Adipose tissue (tissue), 3 donors: ENCODE data around the gene KIF22. TPM values are rescaled to one million over a fixed set of nuclear protein-coding genes. Genes with fewer than 3 reads are reported as not detected.
"Not testable (repeated sequence)": the region's sequence is repeated elsewhere in the genome, so short reads cannot be mapped to it uniquely, and the experiment has no call there.

Experiments
- H3K27ac ChIP-seq: one replicate; pipeline ENCODE4 v1.5.1; 2013; ENCODE audit warnings: low read depth, low read length
- WGBS, 3 donors: extraction: QIAGEN DNeasy Blood & Tissue Kit; methylation state at CpG; one replicate each; pipeline ENCODE4 v1.1.7; 2013; 5-methylcytosine and 5-hydroxymethylcytosine counted together
- polyA plus RNA-seq, 3 donors: library from polyadenylated mRNA; stranded (reverse); fragments of 200-250 nt; gene quantifications; one replicate each; pipeline ENCODE4 v1.2.3, GENCODE V29; 2013
- donor health status: healthy with polysubstance abuse.
- donor health status: Bipolar disorder and iron deficiency.
- donor health status: healthy.

KIF22 gene
- polyA plus RNA-seq, 3 donors: 19.7 to 32.1 (median 29.8) TPM

DNA sequence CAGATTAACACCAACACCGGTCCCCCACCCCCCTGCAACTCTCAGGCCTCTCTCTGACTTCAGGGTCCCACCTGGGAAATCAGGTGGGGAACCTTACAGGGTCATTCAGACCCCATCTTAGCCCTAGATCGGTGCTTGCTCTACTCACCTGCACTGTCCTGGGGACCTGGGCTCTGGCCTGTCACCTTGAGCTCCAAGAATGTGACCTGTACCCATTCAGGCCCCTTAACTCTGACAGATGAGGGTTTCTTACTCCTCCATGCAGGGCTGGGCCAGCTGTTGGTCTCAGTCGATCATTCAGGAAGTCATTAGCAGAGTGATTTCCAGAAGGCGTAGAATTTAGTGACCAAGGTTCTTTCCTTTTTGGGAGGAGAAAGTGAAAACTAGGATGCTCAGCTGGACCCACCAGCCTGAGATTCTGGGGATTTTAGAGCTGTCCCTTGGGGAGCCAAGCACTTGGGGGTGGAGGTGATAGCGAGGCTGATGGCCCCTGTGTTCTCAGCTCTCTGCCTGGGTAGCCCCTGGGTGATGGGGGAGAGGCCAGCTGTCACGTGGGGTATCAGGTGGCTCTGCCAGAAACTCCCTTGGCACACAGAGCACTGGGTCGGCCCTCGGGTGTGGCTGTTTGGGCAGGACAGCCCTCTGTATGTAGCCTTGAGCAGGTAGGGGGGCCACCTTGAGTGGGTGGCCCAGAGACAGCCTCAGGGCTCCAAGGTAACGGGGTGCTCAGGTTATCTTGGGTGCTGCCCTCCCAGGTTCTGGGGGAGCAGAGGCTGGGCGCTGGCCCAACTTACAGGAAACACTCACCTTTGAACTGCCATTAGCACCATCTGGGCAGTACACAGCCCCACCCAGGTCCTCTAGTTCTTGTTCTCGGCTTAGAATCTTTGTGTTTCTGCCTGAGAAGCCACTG is 30.4 kb downstream of the KIF22 start:
- peak overlapping the region; percentile 68 for H3K27ac ChIP-seq
- WGBS, 3 donors: 10 to 19% (median 19%) methylated on average over 11 of the region's 11 CpGs

DNA sequence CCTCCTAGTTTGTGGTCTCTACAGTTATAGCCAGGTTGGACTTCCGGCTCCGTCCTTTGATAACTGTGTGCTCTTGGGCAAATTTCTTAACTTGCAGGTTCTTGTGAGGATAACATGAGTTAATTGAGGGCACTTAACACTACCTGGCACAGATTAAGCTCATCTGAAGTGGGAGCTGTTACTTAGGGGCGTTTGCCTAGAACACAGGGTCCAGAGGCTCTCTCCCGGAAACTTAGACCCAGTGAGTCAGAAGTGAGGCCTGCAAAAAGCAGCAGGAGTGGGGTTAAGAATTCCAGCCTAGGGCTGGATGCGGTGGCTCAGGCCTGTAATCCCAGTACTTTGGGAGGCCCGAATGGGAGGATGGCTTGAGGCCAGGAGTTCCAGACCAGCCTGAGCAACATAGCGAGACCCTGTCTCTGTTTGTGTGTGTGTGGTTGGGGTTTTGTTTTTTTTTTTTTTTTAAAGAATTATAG is 31.1 kb downstream of the KIF22 start:
- 20 to 46% (median 40%) methylated on average over 7 of the region's 7 CpGs for WGBS, 3 donors

DNA sequence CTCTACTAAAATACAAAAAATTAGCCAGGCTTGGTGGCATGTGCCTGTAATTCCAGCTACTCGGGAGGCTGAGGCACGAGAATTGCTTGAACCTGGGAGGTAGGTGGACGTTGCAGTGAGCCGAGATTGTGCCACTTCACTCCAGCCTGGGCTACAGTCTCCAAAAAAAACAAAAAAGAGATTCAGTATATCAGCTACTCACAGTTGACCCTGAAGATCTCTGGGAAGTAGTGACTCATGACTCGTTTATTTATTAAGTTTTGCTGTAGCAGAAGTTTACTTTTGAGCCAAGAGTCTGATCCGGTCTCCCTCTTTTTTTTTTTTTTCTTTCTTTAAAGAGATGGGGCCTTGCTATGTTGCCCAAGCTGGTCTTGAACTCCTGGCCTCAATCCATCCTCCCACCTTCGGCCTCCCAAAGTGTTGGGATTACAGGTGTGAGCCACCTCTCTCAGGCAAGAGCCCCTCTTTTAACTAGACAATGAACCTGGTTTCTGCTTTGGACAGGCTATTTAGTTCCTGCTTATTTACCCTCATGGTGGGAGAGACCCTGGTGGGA is 34.1 kb downstream of the KIF22 start:
- 23 to 51% (median 46%) methylated on average over 7 of the region's 7 CpGs for WGBS, 3 donors

More for the DNA sequence above, 31.1 kb downstream of the KIF22 start:
- H3K27ac ChIP-seq: peak overlapping the region; percentile 68

DNA sequence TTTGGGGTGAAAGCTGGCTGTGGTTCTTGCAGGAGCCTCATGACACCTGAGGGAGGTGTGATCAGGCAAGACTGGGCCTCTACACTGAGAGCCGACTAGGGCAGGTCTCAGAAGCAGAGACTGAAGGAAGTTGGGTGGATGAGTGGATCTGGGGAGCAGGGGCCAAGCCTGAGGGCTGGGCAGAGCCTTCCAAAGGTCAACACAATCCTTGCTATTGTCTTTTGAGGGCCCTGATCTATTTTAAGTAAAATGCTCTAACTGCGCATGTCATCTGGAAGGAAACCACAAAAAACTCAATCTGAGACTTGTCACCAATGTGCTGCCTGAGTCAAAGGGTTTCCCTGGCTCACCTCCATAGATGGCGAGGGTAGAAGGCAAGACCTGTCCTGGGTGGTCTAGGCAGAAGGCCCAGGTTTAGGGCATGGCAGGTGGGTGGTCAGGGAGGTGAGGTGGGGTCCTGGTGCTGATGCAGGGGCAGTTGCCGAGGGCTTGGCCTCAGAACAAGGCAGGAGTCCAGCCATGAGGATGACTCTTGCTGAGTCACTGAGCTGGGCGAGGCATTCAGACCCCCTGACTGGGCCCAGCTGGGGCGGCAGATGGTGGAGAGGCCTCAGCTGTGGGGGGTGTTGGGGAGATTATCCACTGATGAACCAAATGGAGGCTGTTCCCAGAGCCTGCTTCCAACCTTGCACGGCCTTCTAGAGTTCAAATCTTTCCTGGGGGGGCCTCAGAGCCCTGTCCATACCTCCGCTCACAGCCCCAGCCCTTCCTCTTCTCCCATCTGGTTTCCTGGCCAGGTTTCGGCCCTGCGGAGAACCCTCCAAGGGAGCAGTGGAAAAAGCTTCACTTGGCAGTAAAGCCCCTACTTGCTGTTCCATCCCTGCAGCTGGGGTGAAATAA is 34.8 kb downstream of the KIF22 start:
- H3K27ac ChIP-seq: peak overlapping the region; percentile 8
- WGBS, 3 donors: 40 to 78% (median 44%) methylated on average over 10 of the region's 10 CpGs

More for the DNA sequence above, 34.1 kb downstream of the KIF22 start:
- no peak overlapping the region for H3K27ac ChIP-seq

DNA sequence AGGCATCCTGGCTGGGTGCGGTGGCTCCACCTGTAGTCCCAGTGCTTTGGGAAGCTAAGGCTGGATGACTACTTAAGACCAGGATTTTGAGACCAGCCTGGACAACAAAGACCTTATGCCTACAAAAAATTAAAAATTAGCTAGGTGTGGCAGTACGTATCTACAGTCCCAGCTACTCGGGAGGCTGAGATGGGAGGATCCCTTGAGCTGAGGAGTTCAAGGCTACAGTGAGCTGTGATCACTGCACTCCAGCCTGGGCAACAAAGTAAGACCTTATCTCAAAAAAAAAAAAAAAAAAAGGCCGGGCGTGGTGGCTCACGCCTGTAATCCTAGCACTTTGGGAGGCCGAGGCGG is 35.8 kb downstream of the KIF22 start:
- 90 to 91% (median 91%) methylated on average over 3 to 8 of the region's 8 CpGs for WGBS, 3 donors
- no peak overlapping the region for H3K27ac ChIP-seq

DNA sequence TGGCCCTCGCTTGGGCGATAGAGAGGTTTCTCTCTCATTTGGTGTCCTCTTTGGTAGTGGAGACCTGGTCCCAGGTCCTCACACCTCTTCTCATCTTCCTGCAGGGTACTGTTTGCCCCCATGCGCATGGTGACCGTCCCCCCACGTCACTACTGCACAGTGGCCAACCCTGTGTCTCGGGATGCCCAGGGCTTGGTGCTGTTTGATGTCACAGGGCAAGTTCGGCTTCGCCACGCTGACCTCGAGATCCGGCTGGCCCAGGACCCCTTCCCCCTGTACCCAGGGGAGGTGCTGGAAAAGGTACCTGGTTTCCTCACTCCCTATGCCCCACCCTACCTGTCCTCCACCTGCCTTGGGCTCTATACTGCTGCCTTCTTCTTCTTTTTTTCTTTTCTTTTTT is 40.2 kb downstream of the KIF22 start:
- WGBS, 3 donors: 95 to 98% (median 97%) methylated on average over 10 to 11 of the region's 11 CpGs
- no peak overlapping the region for H3K27ac ChIP-seq

DNA sequence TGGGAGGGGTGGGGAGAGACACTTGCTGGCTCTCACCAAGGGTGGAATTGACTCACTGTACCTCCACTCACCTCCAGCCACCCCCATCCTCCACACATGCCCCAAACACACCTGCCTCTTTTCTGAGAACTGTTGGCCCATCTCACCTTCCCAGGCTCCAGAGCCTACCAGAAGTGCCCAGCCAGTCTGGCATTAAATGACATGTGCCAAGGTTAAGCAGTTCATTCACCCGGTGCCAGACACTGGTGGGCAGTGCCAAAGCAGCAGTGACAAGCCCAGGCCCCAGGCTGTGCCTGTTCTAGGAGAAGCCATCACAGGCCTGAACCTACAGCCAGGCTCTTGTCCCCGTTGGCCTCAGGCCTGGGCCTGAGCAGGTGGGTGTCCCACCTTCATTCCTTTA is 40.9 kb downstream of the KIF22 start:
- 37 to 87% (median 86%) methylated on average over 2 of the region's 2 CpGs for WGBS, 3 donors
- no peak overlapping the region for H3K27ac ChIP-seq

DNA sequence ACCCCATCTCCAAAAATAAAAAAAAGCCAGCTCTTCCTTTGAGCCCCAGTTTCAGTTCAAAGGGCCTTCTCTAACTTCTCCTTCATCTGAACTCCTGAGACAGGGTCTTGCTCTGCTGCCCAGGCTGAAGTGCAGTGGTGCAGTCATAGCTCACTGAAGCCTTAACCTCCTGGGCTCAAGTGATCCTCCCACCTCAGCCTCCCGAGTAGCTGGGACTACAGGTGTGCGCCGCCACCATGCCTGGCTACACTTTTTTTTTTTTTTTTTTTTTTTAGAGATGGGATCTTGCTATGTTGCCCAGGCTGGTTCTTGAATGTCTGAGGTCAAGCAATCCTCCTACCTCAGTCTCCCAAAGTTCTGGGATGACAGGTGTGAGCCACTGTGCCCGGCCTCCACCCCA is 42.7 kb downstream of the KIF22 start:
- H3K27ac ChIP-seq: not testable (repeated sequence)
- 94 to 100% (median 95%) methylated on average over 4 of the region's 4 CpGs for WGBS, 3 donors

DNA sequence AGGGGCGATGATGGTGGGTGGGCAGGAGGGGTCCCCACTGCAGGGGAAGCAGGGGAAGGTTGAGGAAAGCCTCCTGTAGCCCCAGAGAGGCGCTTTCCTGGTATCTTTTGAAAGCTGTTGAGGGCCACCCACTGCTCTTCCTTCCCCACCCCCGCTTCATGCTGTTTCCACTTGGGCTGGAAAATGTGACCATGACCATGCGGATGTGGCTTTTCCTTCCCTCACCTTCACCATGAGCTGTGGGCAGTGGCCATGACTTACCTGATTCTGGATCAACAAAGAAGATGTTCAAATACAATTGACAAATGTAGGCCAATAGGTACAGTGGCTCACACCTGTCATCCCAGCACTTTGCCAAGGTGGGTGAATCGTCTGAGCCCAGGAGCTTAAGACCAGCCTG is 43.5 kb downstream of the KIF22 start:
- WGBS, 3 donors: 92 to 96% (median 93%) methylated on average over 5 of the region's 5 CpGs
- H3K27ac ChIP-seq: no peak overlapping the region

DNA sequence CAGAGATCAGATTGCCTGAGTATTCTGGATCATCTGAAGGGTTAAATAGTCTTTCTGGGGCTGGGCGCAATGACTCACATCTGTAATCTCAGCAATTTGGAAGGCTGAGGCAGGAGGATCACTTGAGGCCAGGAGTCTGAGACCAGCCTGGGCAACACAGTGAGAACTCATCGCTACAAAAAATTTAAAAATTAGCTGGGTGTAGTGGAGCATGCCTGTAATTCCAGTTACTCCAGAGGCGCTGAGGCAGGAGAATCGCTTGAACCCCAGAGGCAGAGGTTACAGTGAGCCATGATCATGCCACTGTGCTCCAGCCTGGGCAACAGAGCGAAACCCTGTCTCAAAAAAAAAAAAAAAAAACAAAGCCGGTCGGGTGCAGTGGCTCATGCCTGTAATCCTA is 45.4 kb downstream of the KIF22 start:
- H3K27ac ChIP-seq: no peak overlapping the region
- 90 to 97% (median 94%) methylated on average over 5 to 7 of the region's 7 CpGs for WGBS, 3 donors

DNA sequence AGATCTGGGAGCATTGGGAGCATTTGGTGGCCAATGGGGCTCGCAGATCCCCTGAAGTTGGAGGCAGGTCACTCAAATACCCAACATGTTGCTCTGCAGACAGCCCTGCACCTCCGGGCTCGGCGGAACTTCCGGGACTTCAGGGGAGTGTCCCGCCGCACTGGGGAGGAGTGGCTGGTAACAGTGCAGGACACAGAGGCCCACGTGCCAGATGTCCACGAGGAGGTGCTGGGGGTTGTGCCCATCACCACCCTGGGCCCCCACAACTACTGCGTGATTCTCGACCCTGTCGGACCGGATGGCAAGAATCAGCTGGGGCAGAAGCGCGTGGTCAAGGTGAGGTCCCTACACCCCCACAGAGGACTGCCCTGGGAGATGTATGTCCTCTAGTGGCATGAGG is 46.1 kb downstream of the KIF22 start:
- no peak overlapping the region for H3K27ac ChIP-seq
- WGBS, 3 donors: 85 to 88% (median 87%) methylated on average over 15 of the region's 15 CpGs

DNA sequence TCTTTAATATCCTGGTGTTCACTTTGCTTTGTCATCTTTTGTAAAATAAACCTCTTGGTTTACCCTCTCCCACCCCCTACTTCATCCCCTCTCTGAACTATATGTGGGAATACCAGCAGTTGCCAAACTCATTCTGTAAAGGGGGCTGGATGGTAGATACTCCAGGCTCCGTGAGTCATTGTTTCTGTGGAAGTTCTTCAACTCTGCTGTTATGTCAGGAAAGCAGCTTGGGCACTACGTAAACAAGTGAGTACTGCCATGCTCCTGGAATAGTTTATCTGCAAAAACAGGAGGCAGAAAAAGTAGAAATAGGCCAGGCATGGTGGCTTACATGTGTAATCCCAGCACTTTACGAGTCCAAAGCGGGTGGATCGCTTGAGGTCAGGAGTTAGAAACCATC is 47.3 kb downstream of the KIF22 start:
- no peak overlapping the region for H3K27ac ChIP-seq
- WGBS, 3 donors: 92 to 96% (median 96%) methylated on average over 5 of the region's 5 CpGs

DNA sequence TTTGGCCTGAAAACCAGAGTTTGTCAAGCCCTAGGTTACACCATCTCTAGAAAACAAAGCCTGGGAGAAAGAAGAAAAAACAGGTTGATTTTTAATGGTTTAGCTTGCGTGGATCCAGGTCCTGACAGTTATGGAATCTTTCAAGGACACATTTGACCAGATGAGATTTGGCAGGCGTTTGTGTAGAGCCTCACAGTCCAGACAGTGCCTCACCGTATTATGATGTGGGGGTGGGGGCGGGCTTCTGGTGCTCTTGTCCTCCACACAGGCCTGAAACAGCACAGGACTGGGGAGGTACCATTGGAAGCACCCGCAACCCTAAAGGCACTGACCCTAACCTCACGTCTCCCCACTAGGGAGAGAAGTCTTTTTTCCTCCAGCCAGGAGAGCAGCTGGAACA is 49.3 kb downstream of the KIF22 start:
- WGBS, 3 donors: 77 to 93% (median 93%) methylated on average over 6 of the region's 6 CpGs
- no peak overlapping the region for H3K27ac ChIP-seq

DNA sequence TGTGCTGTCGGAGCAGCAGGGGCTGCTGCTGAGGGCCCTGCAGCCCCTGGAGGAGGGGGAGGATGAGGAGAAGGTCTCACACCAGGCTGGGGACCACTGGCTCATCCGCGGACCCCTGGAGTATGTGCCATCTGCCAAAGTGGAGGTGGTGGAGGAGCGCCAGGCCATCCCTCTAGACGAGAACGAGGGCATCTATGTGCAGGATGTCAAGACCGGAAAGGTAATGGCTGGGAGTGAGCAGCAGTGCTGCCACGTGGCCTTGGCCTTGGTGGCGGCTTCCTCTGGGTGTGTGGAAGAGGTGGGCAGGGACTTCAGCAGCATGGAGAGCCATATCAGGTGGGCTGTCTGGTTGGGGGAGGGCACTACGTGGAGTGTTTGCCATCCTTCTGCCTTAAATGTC is 49.7 kb downstream of the KIF22 start:
- 72 to 85% (median 84%) methylated on average over 10 of the region's 10 CpGs for WGBS, 3 donors

DNA sequence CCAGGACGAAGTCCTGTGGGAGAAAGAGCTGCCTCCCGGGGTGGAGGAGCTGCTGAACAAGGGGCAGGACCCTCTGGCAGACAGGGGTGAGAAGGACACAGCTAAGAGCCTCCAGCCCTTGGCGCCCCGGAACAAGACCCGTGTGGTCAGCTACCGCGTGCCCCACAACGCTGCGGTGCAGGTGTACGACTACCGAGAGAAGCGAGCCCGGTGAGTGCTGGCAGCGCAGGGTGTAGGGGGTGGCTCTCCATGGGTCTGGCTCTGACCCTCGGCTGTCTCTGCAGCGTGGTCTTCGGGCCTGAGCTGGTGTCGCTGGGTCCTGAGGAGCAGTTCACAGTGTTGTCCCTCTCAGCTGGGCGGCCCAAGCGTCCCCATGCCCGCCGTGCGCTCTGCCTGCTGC is 51.1 kb downstream of the KIF22 start:
- WGBS, 3 donors: 90 to 93% (median 92%) methylated on average over 23 of the region's 23 CpGs
- no peak overlapping the region for H3K27ac ChIP-seq

More for the DNA sequence above, 49.7 kb downstream of the KIF22 start:
- no peak overlapping the region for H3K27ac ChIP-seq

DNA sequence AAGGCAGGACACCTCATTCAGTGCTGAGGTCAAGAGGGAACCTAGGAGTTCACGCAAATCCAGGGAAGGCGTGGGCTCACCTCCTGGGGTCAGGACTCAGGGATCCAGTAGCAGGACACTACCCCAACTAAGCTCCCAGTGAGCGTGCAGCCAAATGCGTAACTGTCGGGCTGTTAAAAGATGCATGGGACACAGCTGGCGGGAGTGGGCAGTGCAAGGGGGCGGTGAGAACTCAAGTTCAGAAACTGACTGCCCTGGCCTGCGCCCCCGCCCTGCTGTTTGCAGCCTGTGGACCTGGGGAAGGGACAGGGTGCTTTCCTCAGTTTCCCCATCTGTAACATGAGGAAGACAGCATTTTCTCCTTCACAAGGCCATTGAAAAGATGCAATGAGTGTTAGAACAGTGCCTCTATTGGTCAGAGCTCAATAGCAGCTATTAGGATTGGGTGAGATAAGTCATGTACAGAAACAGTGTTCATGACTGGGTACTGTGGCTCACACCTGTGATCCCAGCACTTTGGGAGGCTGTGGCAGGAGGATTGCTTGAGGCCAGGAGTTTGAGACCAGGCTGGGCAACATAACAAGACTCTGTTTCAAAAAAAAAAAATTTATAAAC is 52.3 kb downstream of the KIF22 start:
- WGBS, 3 donors: 96 to 98% (median 97%) methylated on average over 9 of the region's 9 CpGs

DNA sequence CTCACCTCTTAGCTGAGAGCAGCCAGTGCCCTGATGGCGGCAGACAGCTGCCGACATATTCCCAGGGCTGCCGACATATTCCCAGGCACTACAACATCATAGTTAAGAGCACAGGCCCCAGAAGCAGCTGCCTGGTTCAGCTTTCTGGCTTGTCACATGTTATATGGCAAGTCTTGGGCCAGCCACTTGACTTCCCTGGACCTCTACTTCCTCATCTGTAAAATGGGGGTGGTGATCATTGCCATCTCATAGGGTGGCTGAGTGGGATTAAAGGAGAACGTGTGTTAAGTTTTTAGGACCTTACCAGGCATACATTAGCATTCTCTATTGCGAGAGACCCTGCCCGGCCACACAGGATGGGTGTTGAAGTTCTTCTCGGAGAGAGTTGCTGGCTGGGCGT is 53.4 kb downstream of the KIF22 start:
- 93 to 95% (median 93%) methylated on average over 8 of the region's 8 CpGs for WGBS, 3 donors
- H3K27ac ChIP-seq: no peak overlapping the region

More for the DNA sequence above, 52.3 kb downstream of the KIF22 start:
- no peak overlapping the region for H3K27ac ChIP-seq

DNA sequence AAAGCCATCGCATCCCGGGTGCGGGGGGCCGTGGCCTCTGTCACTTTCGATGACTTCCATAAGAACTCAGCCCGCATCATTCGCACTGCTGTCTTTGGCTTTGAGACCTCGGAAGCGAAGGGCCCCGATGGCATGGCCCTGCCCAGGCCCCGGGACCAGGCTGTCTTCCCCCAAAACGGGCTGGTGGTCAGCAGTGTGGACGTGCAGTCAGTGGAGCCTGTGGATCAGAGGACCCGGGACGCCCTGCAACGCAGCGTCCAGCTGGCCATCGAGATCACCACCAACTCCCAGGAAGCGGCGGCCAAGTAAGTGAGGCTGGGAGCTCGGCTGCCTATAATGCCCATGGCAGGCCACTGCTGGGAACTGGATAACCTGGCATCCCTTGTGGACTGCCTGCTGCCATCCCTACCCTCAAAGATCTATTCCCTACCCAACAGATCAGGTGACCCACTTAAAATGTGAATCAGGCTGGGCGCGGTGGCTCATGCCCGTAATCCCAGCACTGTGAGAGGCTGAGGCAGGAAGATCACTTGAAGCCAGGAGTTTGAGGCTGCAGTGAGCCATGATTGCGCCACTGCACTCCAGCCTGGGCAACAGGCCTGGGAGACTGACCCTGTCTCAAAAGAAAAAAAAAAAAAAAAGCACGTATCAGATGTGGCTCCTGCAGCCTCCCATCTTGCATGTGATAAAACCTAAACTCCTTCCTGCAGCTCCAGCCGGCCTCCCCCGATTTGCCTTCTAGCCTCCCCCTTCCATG is 54.2 kb downstream of the KIF22 start:
- H3K27ac ChIP-seq: no peak overlapping the region
- WGBS, 3 donors: 79 to 88% (median 84%) methylated on average over 28 of the region's 28 CpGs
